NT2/D1 (cell line): ENCODE measurements around the gene FAXC.

ENCODE experiments used
- DNase-seq: peaks from one replicate; pipeline ENCODE4 v3.0.0-alpha.2; 2011; ENCODE audit warnings: low read depth, low spot score
- H3K27me3 ChIP-seq: 2 replicates; pipeline ENCODE4 v1.6.0; 2011; ENCODE audit warnings: mild to moderate bottlenecking; ENCODE audit not compliant: insufficient read length, insufficient read depth
- H3K36me3 ChIP-seq: 2 replicates; pipeline ENCODE4 v1.6.1; 2011; ENCODE audit warnings: mild to moderate bottlenecking, low read length, mixed read lengths; ENCODE audit not compliant: insufficient read depth, insufficient read length
- H3K4me1 ChIP-seq: 2 replicates; pipeline ENCODE4 v1.5.1; 2011; ENCODE audit not compliant: insufficient read depth, insufficient read length
- H3K4me3 ChIP-seq: 2 replicates; pipeline ENCODE4 v1.5.1; 2011; ENCODE audit warnings: low read depth; ENCODE audit not compliant: insufficient read length
- H3K9ac ChIP-seq: 2 replicates; pipeline ENCODE4 v1.6.0; 2011; ENCODE audit warnings: low read depth; ENCODE audit not compliant: insufficient read length
- H3K9me3 ChIP-seq: 2 replicates; pipeline ENCODE4 v1.5.1; 2011; ENCODE audit warnings: mild to moderate bottlenecking, low read length; ENCODE audit not compliant: insufficient read depth
- SUZ12 ChIP-seq: IDR thresholded peaks from 2 replicates; pipeline ENCODE4 v1.6.1; 2011; ENCODE audit not compliant: insufficient read length, insufficient read depth; ENCODE audit errors: extremely low read depth
- YY1 ChIP-seq: IDR thresholded peaks from 2 replicates; pipeline ENCODE4 v1.6.1; 2011; ENCODE audit not compliant: insufficient read length, insufficient read depth
- ZNF274 ChIP-seq: IDR thresholded peaks from 2 replicates; pipeline ENCODE4 v1.6.1; 2011; ENCODE audit warnings: mild to moderate bottlenecking, low read depth, low read length

The FAXC gene

DNA sequence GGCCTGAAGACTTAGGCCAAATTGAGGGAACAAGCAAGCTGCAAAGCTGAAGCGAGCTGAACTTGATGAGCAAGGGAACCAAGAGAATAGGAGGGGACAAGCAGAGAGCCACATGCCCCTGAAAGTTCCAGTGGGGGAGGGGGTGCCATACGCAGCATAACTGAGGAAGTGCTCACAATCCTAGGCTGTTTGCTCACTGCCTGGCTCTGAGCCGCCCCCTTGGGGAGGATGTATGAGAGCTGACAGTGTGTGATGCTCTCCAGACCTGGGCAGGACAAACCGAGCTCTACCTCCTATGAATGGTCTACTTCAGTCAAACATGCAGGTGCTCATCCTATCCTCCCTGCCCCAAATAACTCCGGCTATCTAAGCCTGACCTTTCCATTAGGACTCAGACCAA, 52.1 kb downstream of the FAXC start:
- TF ChIP-seq ZNF274: no peak
- TF ChIP-seq SUZ12: no peak
- no peak for TF ChIP-seq YY1
- H3K4me3 ChIP-seq: no peak overlapping the region
- H3K9ac ChIP-seq: no peak overlapping the region
- H3K27me3 ChIP-seq: no peaks in the 10 kb centered on the region
- H3K9me3 ChIP-seq: no peaks in the 10 kb centered on the region
- no peaks in the 10 kb centered on the region for H3K36me3 ChIP-seq
- DNase-seq: no peak
- H3K4me1 ChIP-seq: no peaks in the 10 kb centered on the region

DNA sequence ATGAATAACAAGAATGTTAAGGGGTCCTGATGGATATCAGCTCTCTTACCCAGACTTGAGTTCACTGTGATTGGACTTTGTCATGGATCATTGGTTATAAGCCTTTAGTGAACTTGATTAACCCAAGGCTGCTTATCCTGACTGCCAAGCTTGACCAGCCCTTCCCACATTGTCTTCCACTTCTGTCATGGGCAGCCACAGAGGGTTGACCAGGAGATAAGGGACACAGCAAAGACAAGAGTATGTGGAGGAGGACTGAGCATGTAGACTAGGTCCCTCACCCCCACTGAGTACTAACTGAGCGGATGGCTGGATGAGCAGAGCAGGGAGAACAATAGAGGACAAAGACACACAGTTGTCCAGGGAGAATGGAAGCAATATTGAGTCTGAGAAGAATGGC, 52.5 kb downstream of the FAXC start:
- H3K9ac ChIP-seq: no peak overlapping the region
- no peaks in the 10 kb centered on the region for H3K36me3 ChIP-seq
- TF ChIP-seq SUZ12 (no peak), YY1 (no peak), ZNF274 (no peak)
- no peak overlapping the region for H3K4me3 ChIP-seq
- no peaks in the 10 kb centered on the region for H3K27me3 ChIP-seq
- no peak for DNase-seq
- H3K4me1 ChIP-seq: no peaks in the 10 kb centered on the region
- no peaks in the 10 kb centered on the region for H3K9me3 ChIP-seq

DNA sequence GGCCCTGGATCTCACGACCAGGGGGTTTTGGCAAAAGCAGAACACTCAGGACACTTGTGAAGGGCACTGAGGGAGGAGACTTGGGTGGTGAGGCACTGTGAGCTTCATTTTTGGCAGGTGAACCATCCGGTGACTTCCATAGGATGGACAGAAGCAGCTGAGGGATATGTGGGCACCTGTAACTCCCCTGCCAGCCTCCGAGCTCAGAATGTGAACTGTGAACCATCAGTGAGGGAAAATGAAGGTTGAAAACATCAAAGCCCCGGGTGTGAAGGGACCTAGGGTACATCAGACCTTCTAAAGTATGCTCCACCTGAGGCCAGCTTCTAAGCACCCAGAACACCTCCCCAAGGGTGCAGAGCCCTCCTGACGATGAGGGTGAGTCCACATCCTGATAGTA, 53.2 kb downstream of the FAXC start:
- no peaks in the 10 kb centered on the region for H3K27me3 ChIP-seq
- no peaks in the 10 kb centered on the region for H3K4me1 ChIP-seq
- H3K4me3 ChIP-seq: no peak overlapping the region
- no peak for DNase-seq
- TF ChIP-seq SUZ12 (no peak), ZNF274 (no peak)
- H3K9ac ChIP-seq: no peak overlapping the region
- peaks cover under 1% of the 10 kb centered on the region for H3K36me3 ChIP-seq
- no peaks in the 10 kb centered on the region for H3K9me3 ChIP-seq

DNA sequence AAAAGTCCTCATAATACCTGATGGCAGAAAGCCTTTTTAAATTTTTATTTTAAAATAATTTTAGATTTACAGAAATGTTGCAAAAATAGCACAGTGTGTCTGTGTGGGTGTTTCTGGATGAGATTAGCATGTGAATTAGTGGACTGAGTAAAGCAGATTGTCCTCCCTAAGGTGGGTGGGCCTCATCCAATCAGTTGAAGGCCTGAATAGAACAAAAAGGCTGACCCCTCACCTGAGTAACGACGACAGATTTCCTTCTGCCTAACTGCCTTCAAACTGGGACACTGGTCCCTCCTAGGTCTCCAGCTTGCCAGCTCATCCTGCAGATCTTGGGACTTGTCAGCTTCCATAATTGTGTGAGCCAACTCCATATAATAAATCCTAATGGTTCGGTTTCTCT, 54.2 kb downstream of the FAXC start:
- Histone ChIP-seq H3K9me3 (no peaks in the 10 kb centered on the region), H3K27me3 (no peaks in the 10 kb centered on the region), H3K9ac (no peak overlapping the region), H3K4me3 (no peak overlapping the region), H3K36me3 (peaks cover 4% of the 10 kb centered on the region), H3K4me1 (no peaks in the 10 kb centered on the region)
- TF ChIP-seq YY1 (no peak), ZNF274 (no peak), SUZ12 (no peak)
- no peak for DNase-seq

DNA sequence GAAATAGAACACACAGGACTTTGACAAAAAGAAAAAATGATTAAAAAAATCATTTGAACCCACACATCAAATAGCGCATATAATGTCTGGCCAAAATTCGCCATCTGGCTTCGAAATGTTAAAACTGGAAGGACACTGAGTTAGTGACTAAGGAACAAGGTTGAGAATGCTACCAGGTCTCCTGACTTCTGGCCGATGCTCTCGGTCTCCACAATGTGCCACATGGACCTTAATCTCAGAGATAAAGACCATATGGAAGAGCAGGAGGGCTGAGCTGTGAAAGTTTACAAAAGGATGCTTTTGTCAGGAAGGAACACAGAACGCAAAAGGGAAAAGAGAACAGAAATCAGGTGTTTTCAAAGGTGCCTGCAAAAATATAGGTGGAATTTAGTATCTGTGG, 54.7 kb downstream of the FAXC start:
- DNase-seq: no peak
- TF ChIP-seq ZNF274 (no peak), SUZ12 (no peak), YY1 (no peak)
- Histone ChIP-seq H3K27me3 (no peaks in the 10 kb centered on the region), H3K4me1 (no peaks in the 10 kb centered on the region), H3K9ac (no peak overlapping the region), H3K4me3 (no peak overlapping the region), H3K36me3 (peaks cover 4% of the 10 kb centered on the region), H3K9me3 (no peaks in the 10 kb centered on the region)

DNA sequence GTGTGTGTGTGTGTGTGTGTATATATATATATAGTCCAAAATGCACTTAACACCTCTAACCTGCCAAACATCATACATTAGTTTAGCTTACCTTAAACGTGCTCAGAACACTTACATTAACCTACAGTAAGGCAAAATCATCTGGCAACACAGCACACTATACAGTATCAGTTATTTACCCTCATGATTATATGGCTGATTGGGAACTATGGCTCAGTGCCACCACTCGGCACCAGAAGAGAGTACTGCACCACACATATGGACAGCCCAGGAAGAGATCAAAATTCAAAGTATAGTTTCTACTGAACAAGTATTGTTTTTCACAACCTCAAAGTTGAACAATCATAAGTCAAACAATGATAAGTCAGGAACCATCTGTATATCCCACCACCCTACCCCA, 59.8 kb downstream of the FAXC start:
- peaks cover 4% of the 10 kb centered on the region for H3K36me3 ChIP-seq
- no peaks in the 10 kb centered on the region for H3K4me1 ChIP-seq
- H3K4me3 ChIP-seq: no peak overlapping the region
- no peaks in the 10 kb centered on the region for H3K9me3 ChIP-seq
- H3K27me3 ChIP-seq: no peaks in the 10 kb centered on the region
- DNase-seq: no peak
- H3K9ac ChIP-seq: no peak overlapping the region
- TF ChIP-seq ZNF274 (no peak), YY1 (no peak), SUZ12 (no peak)

DNA sequence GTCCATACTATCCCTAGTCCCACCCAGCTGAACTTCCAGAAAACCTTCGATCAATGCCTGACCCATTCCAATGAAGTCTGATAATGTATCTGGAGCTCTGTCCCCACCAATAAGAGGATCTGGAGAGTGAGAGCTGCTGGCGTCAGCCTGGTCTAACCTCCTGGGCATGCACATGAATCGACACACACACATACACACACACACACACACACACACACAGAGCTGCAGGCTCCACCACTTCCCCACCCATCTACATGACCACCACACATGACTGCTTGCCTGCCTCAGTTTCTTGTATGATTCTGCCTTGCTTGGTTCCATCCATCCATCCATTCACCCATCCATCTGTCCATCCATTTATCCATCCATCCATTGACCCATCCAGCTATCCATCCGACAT, 60.8 kb downstream of the FAXC start:
- no peaks in the 10 kb centered on the region for H3K27me3 ChIP-seq
- TF ChIP-seq YY1: no peak
- no peak for TF ChIP-seq SUZ12
- no peak for TF ChIP-seq ZNF274
- no peaks in the 10 kb centered on the region for H3K4me1 ChIP-seq
- H3K4me3 ChIP-seq: no peak overlapping the region
- DNase-seq: no peak
- H3K9ac ChIP-seq: no peak overlapping the region
- H3K36me3 ChIP-seq: peaks cover 4% of the 10 kb centered on the region
- no peaks in the 10 kb centered on the region for H3K9me3 ChIP-seq

DNA sequence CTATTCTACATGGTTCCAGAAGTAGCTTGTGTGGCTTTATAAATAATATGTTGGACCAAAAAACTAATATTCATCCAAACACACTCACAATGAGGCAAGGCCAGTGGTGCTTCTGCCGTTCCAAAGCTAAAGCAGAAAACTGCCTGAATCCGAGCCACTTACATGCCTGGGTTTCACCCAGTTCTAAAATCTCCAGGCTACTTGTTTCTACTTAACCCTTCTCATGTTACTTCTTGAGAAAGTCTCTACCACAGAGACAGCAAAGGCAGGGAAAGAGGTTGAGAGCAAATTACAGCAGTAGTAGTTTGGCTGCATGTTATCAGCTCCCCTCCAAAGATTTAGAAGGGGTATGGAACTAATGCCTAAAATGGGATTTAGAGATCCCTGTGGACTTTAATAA, 62.0 kb downstream of the FAXC start:
- Histone ChIP-seq H3K9ac (no peak overlapping the region), H3K27me3 (no peaks in the 10 kb centered on the region), H3K36me3 (peaks cover 4% of the 10 kb centered on the region), H3K4me1 (no peaks in the 10 kb centered on the region), H3K9me3 (no peaks in the 10 kb centered on the region), H3K4me3 (no peak overlapping the region)
- TF ChIP-seq ZNF274 (no peak), SUZ12 (no peak), YY1 (no peak)
- DNase-seq: no peak
